GM12878 (cell line): ENCODE data around the gene EIF5A. TPM values are rescaled to one million over a fixed set of nuclear protein-coding genes. Genes with fewer than 3 reads are reported as not detected.

ENCODE experiments used
- ATAC-seq: fragments of 200-7000 bp; cut with Tn5 transposase; 3 replicates; pipeline ENCODE4 v1.9.1; 2020; ENCODE audit warnings: mild to moderate bottlenecking, moderate library complexity
- BruUV-seq: library from RNA; stranded (reverse); fragments of 400-500 nt; replicated peaks from 2 replicates; lab custom pipeline; 2021; lab: Mats Ljungman, UMichigan
- CTCF ChIA-PET: fragments of 300-600 bp; sonication (Branson Sonifier 250); formaldehyde crosslinking; extraction: SDS; loops from one replicate; lab custom pipeline; 2021; ENCODE audit warnings: inconsistent platforms; lab: Yijun Ruan, JAX
- POLR2A ChIA-PET: fragments of 350-600 bp; formaldehyde crosslinking; extraction: SDS; loops from one replicate; lab custom pipeline; 2021; ENCODE audit warnings: inconsistent platforms; lab: Charles Lee
- RAD21 ChIA-PET: fragments of 300-600 bp; sonication (Branson Sonifier 250); formaldehyde crosslinking; loops from one replicate; lab custom pipeline; 2023; ENCODE audit warnings: antibody characterized with exemption; ENCODE audit not compliant: unreplicated experiment; lab: Charles Lee
- SMC1A ChIA-PET: fragments of 300-600 bp; sonication (Branson Sonifier 250); formaldehyde crosslinking; loops from one replicate; lab custom pipeline; 2023; ENCODE audit not compliant: unreplicated experiment, uncharacterized antibody; lab: Charles Lee
- DNase-seq: peaks from one replicate; pipeline ENCODE4 v3.0.0-alpha.2; 2011; ENCODE audit warnings: low read depth, low spot score
- FAIRE-seq: peaks from 3 replicates; lab custom pipeline; 2011; peaks lifted over from hg19 to GRCh38; lab: Jason Lieb, UNC
- H2AFZ ChIP-seq: 2 replicates; pipeline ENCODE4 v1.6.0; 2011; ENCODE audit warnings: low read depth, low read length, control low read depth; ENCODE audit not compliant: control insufficient read depth
- H3K27ac ChIP-seq: 2 replicates; pipeline ENCODE4 v1.5.1; 2011; ENCODE audit warnings: control low read depth; ENCODE audit not compliant: control insufficient read depth, insufficient read depth
- H3K27me3 ChIP-seq, 2 experiments: replicated peaks in 1 of 2; 2 replicates each; pipeline versions ENCODE4 v1.6.0 to v1.6.1; 2011; ENCODE audit warnings: low read length in 1 of 2; ENCODE audit not compliant: control insufficient read depth in 2 of 2, insufficient read depth in 2 of 2
- H3K36me3 ChIP-seq, 2 experiments: 2 replicates each; pipeline ENCODE4 v1.5.1; 2011; ENCODE audit warnings: low read length in 1 of 2; ENCODE audit not compliant: control insufficient read depth in 2 of 2, insufficient read depth in 2 of 2
- H3K4me1 ChIP-seq: 2 replicates; pipeline ENCODE4 v1.6.1; 2011; ENCODE audit warnings: mild to moderate bottlenecking, low read length, moderate library complexity, mixed read lengths; ENCODE audit not compliant: control insufficient read depth, insufficient read depth
- H3K4me2 ChIP-seq: 2 replicates; pipeline ENCODE4 v1.6.0; 2011; ENCODE audit warnings: control low read depth; ENCODE audit not compliant: control insufficient read depth, insufficient read depth
- H3K4me3 ChIP-seq: fragments of 200-600 bp; sonication (generic); 2 replicates; pipeline ENCODE4 v1.5.1; 2016
- H3K79me2 ChIP-seq: 2 replicates; pipeline ENCODE4 v1.6.0; 2011; ENCODE audit warnings: low read length; ENCODE audit not compliant: control insufficient read depth, insufficient read depth
- H3K9ac ChIP-seq: 2 replicates; pipeline ENCODE4 v1.8.0; 2011; ENCODE audit warnings: low read length, control low read depth, mixed read lengths; ENCODE audit not compliant: control insufficient read depth, insufficient read depth
- H3K9me3 ChIP-seq: replicated peaks from 3 replicates; pipeline ENCODE4 v1.5.1; 2011; ENCODE audit warnings: mild to moderate bottlenecking, low read length; ENCODE audit not compliant: control insufficient read depth, insufficient read depth
- H4K20me1 ChIP-seq: 2 replicates; pipeline ENCODE4 v1.6.0; 2011; ENCODE audit not compliant: control insufficient read depth, insufficient read depth
- E2F4 ChIP-seq: IDR thresholded peaks from 2 replicates; pipeline ENCODE4 v1.6.1; 2012; ENCODE audit warnings: low read depth, low read length, improper control_type of control experiment
- ESRRA ChIP-seq: IDR thresholded peaks from 2 replicates; pipeline ENCODE4 v1.6.1; 2012; ENCODE audit warnings: mild to moderate bottlenecking, low read length, improper control_type of control experiment
- FOXK2 ChIP-seq: fragments of 450-650 bp; IDR thresholded peaks from 2 replicates; pipeline ENCODE4 v1.6.1; 2017; ENCODE audit warnings: mild to moderate bottlenecking, moderate library complexity
- HCFC1 ChIP-seq: fragments of 150-350 bp; IDR thresholded peaks from 2 replicates; pipeline ENCODE4 v1.6.1; 2014; ENCODE audit warnings: low read length
- JUND ChIP-seq: IDR thresholded peaks from 2 replicates; pipeline ENCODE4 v1.6.1; 2012; ENCODE audit warnings: low read depth, mild to moderate bottlenecking, low read length, improper control_type of control experiment, moderate library complexity
- PML ChIP-seq: IDR thresholded peaks from 2 replicates; pipeline ENCODE4 v1.6.1; 2012; ENCODE audit warnings: low read length, inconsistent platforms
- TCF7 ChIP-seq: IDR thresholded peaks from 2 replicates; pipeline ENCODE4 v1.6.1; 2014; ENCODE audit warnings: antibody characterized with exemption, borderline replicate concordance
- WRNIP1 ChIP-seq: IDR thresholded peaks from 2 replicates; pipeline ENCODE4 v1.6.1; 2011; ENCODE audit warnings: low read depth, low read length, improper control_type of control experiment, borderline replicate concordance
- ZNF687 ChIP-seq: fragments of 450-650 bp; IDR thresholded peaks from 2 replicates; pipeline ENCODE4 v1.6.1; 2017; ENCODE audit warnings: mild to moderate bottlenecking, moderate library complexity
- WGBS: methylation state at CpG from one replicate; pipeline ENCODE4 v1.1.6; 2016; ENCODE audit warnings: low lambda C conversion rate; ENCODE audit not compliant: insufficient replicate concordance, insufficient coverage; ENCODE audit errors: missing lambda C conversion rate; 5-methylcytosine and 5-hydroxymethylcytosine counted together
- in situ Hi-C: fragments of 300-500 bp; cut with MboI; formaldehyde crosslinking; loops from 9 replicates; pipeline ENCODE4 v1.14.3; 2018; ENCODE audit warnings: mixed read lengths
- intact Hi-C: fragments of 100-400 bp; cut with micrococcal nuclease; formaldehyde crosslinking; loops from one replicate; pipeline ENCODE4 v1.14.2; 2022; ENCODE audit not compliant: unreplicated experiment
- polyA plus RNA-seq, 11 experiments: library from polyadenylated mRNA; depleted of rRNA in 4 of 11; unstranded in 6 of 11; stranded (reverse) in 5 of 11; fragments of >200 nt; fragmentation: Nextera tagmentation in 4 of 11; fragmentation: Illumina TruSeq in 1 of 11; extraction: Ambion mirVana in 4 of 11; extraction: Trizol in 1 of 11; gene quantifications; 1 replicate in 1 of 11; 2 replicates in 10 of 11; pipeline versions ENCODE4 v1.2.1 to v1.2.3, GENCODE V29; 2011 to 2016; ENCODE audit warnings: inconsistent platforms in 2 of 11, missing spikeins in 2 of 11, low read depth in 1 of 11
- total RNA-seq, 4 experiments: library from RNA; depleted of rRNA in 3 of 4; stranded (reverse); fragments of >200 nt in 3 of 4; fragmentation: Illumina TruSeq in 1 of 4; extraction: Trizol in 1 of 4; gene quantifications; 2 replicates each; pipeline versions ENCODE4 v1.2.1 to v1.2.3, GENCODE V29; 2013 to 2021

EIF5A gene
- total and polyA plus RNA-seq, 10 of the 15 experiments (the other 5 are each of a cell fraction or from before 2014, with no cell fraction given) = 26.5 to 1,792 (median 944) TPM

- Histone ChIP-seq H2AFZ (no peak overlapping the region), H3K4me1 (peaks cover 5% of the 10 kb centered on the region), H3K4me2 (no peak overlapping the region), H3K36me3 (peaks cover 9 to 33% of the 10 kb centered on the region in 2 experiments; a peak in 3 of 4 replicates), H3K9me3 (no peaks in the 10 kb centered on the region), H3K27me3 (no peaks in the 10 kb centered on the region), H3K4me3 (no peak overlapping the region), H3K27ac (no peak overlapping the region), H3K79me2 (peaks cover 17% of the 10 kb centered on the region), H4K20me1 (no peaks in the 10 kb centered on the region), H3K9ac (no peak overlapping the region)
- TF ChIP-seq E2F4 = no peak
- TF ChIP-seq WRNIP1 = no peak
- CTCF ChIA-PET = interaction anchor here (0.7 to 7.9 kb wide), 11 partner anchors 9 to 235 kb away, joined by 3 to 49 read pairs (median 3); partner anchors contain the start of genes ACAP1 and GPS2
- in situ Hi-C loops = no loop called here
- BruUV-seq = no TSS peak
- DNase-seq (no peak), FAIRE-seq (no peak), ATAC-seq (no peak)
- RAD21 ChIA-PET = interaction anchor here (0.9 to 2.4 kb wide), 4 partner anchors 11 to 27 kb away, joined by 3 to 13 read pairs (median 8); partner anchors contain the start of genes ACAP1 and KCTD11
- intact Hi-C loops = no loop called here
- 87% methylated on average over 19 of the region's 19 CpGs for WGBS
- SMC1A ChIA-PET = interaction anchor here (1.4 to 3.5 kb wide), 2 partner anchors 11 to 20 kb away, joined by 6 to 21 read pairs; partner anchors contain the start of gene ACAP1
- POLR2A ChIA-PET = interaction anchor here (1.3 kb wide), 1 partner anchor 12 kb away, joined by 9 read pairs; the partner anchor contains the start of gene ACAP1
Measured at GRCh38 chr17:7325031-7325528, 17.7 kb downstream of the EIF5A start.

- no peaks in the 10 kb centered on the region for H4K20me1 ChIP-seq
- POLR2A ChIA-PET = interaction anchor here (3.2 kb wide), 1 partner anchor 10 kb away, joined by 21 read pairs; the partner anchor contains the start of gene ACAP1
- SMC1A ChIA-PET = interaction anchor here (0.9 to 3.5 kb wide), 2 partner anchors 10 to 78 kb away, joined by 3 to 21 read pairs; partner anchors contain the start of genes ACAP1 and TMEM256
- RAD21 ChIA-PET = interaction anchor here (1.5 to 2.2 kb wide), 2 partner anchors 11 to 28 kb away, joined by 3 to 10 read pairs; partner anchors contain the start of gene ACAP1
- H3K36me3 ChIP-seq = peaks cover 6 to 29% of the 10 kb centered on the region in 2 experiments; a peak in 3 of 4 replicates
- H3K27ac ChIP-seq = no peak overlapping the region
- DNase-seq = no peak
- H3K4me2 ChIP-seq = no peak overlapping the region
- no peaks in the 10 kb centered on the region for H3K9me3 ChIP-seq
- CTCF ChIA-PET = interaction anchor here (1.0 to 7.9 kb wide), 6 partner anchors 11 to 112 kb away, joined by 3 to 49 read pairs (median 5); partner anchors contain the start of gene ACAP1
- H2AFZ ChIP-seq = no peak overlapping the region
- BruUV-seq = no TSS peak
- H3K79me2 ChIP-seq = peaks cover 17% of the 10 kb centered on the region
- in situ Hi-C loops = no loop called here
- intact Hi-C loops = no loop called here
- H3K27me3 ChIP-seq = no peaks in the 10 kb centered on the region
- H3K4me1 ChIP-seq = peaks cover 14% of the 10 kb centered on the region
- no peak overlapping the region for H3K9ac ChIP-seq
- WGBS = 95% methylated on average over 11 of the region's 11 CpGs
- no peak for ATAC-seq
- no peak for FAIRE-seq
- H3K4me3 ChIP-seq = no peak overlapping the region
- TF ChIP-seq TCF7 = no peak
- no peak for TF ChIP-seq PML
- TF ChIP-seq ZNF687 = no peak
- TF ChIP-seq FOXK2 = no peak
- TF ChIP-seq ESRRA = no peak
- no peak for TF ChIP-seq HCFC1
- TF ChIP-seq JUND = no peak
Measured at GRCh38 chr17:7326186-7326585, 18.8 kb downstream of the EIF5A start.
